GM21786 (cell line): ENCODE results near the gene DNAH6.
"Not testable (repeated sequence)": the region's sequence is repeated elsewhere in the genome, so short reads cannot be mapped to it uniquely, and the experiment has no call there.

Experiments used
- ATAC-seq: cut with Tn5 transposase; IDR thresholded peaks from one replicate; pipeline ENCODE4 v1.9.1; 2021; ENCODE audit not compliant: unreplicated experiment

The DNAH6 gene

DNA sequence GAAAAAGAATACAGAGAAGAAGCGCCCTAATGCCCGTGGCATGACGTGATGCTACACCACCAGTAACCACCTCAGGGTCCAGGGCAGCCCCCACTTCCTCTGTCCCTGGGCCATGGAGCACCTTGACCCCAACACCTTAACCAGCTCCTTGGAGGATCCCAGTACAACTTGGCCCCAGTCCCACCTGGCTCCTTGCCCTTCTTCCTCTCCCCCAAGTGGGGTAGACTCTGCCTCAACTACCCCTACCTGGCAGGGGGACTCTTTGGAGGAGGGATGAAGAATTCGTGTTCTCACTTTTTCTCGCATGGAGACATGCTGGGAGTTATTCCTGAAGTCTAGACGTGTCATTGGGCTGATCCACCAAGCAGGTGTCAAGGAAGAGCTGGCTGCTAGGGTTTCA is 345.7 kb downstream of the DNAH6 start:
- no peak for ATAC-seq

GRCh38 chr2:84865181-84865783 is 349.0 kb downstream of the DNAH6 start:
- peak; percentile 69 for ATAC-seq

- ATAC-seq, result no peak
Observed at GRCh38 chr2:84866122-84866521, 349.8 kb downstream of the DNAH6 start.

DNA sequence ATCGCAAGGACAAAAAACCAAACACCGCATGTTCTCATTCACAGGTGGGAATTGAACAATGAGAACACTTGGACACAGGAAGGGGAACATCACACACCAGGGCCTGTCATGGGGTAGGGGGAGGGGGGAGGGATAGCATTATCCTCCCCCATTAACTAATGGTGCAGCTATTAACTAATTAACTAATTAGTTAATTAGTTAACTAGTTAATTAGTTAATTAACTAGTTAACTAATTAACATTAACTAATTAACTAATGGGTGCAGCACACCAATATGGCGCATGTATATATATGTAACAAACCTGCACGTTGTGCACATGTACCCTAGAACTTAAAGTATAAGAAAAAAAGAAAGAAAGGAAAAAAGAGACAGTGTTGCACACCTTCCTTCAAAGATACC is 352.0 kb downstream of the DNAH6 start:
- not testable (repeated sequence) for ATAC-seq
